HG03460 (cell line): ENCODE measurements around the gene GHRH.

ENCODE experiments used
- ATAC-seq: cut with Tn5 transposase; IDR thresholded peaks from one replicate; pipeline ENCODE4 v1.9.1; 2021; ENCODE audit not compliant: unreplicated experiment

The GHRH gene

DNA sequence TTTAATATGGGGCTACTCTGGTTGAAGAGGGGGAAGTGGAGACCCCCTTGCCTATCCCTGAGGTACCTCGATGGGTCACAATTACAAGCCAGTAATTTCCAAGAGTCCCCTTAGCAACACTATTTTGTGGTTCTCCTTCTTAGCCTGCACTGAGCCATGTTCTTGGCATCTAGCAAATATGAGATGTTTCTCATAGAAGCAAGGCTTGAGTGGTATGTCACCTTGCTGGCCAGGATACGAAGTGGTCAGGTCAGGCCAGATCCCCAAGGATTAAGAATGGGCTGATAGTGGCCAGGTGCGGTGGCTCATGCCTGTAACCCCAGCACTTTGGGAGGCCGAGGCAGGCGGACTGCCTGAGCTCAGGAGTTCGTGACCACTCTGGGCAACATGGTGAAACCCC, 2.1 kb upstream of the GHRH start:
- ATAC-seq = no peak

DNA sequence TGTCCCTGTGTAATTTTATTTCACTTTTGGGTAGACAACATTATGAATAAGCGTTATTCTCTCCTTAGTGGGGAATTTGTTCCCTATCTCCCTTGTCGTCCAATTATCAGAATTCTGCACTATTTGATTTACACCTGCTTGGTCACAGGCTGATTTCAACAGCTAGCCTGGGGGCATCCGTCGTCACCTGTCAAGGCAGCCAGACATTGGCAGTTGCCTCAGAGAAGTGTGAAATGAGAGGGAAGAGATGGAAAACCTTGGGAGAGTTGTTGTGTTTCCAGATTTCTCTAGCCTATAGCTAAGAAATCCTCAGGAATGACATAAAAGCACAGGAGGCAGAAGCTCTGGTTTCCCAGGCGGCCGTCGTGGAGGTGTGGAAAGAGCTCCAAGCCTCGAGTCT, 891 bp upstream of the GHRH start:
- ATAC-seq = no peak

DNA sequence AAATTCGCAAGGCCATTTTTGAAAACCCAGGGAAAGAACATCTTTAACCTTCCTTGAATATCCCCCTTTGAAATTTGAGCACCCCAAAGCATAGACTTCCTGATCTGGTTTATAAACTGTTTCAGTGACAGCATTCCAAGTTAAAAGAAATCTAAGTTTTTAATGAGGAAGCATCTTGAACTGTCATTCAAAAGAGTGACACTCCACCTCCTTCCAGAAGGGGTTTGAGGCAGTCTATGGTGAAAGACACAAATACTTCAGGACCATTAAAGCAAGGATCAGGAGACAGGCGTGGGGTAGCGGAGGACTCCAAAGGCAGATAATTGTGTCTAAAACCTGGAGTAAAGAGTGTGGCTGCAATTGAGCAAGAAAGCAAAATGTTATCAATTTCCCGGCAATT, 691 bp downstream of the GHRH start:
- no peak for ATAC-seq

DNA sequence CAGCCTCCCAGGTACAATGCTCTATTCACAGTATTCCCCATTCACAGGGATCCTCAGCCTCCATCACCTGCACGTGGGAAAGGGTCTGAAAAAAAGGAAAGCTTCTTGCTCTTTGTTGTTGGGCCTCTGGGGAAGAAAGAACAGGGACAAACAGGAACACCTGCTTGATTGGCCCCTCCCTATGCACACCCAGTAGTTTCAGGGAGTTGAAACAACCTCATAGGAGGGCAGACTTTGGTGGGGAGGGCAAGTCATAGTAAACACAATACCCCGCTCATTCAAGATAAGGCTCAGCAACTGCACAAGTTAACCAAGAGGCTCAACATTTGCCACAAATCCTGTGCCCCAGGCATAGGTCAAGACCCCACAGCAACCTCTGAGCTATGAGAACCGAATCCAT, 1.7 kb downstream of the GHRH start:
- no peak for ATAC-seq

DNA sequence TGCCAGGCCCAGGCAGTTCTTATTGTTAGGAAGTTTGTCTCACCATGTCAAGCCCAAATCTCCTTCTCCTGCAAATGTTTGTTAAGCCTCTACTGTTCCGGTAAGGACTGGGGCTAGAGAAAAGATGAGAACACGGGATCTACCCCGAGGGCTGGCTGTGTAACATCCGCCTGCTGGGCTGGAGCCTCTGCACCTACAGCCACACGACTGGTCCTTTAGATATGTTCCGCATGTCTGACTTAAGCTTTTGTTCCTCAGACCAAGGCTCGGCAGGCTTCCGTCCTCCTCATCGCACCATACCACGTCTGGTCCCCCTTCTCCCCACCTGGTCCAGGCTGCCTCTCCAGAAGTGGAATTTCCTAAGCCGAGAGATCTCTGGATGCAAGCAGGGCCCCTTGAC, 2.6 kb downstream of the GHRH start:
- ATAC-seq = no peak

DNA sequence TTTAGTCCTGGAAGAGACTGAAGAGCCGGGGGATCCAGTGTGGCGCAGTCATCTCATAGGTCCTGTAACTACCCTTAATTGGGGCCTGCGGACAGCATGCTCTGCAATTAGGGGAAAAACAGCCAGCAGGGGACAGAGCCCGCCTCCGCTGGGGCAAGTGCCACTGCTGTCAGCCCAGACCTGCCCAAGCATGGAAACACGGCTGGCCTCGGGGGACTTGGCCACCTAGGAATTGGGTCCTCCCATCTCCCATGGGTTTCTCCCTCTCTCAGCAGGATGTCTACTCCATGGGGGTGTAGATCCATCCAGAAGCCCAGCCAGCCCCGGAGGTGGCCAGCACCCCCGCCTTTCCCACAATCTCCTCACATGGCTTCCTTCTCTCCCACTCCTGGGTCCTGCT, 3.6 kb downstream of the GHRH start:
- ATAC-seq = no peak

DNA sequence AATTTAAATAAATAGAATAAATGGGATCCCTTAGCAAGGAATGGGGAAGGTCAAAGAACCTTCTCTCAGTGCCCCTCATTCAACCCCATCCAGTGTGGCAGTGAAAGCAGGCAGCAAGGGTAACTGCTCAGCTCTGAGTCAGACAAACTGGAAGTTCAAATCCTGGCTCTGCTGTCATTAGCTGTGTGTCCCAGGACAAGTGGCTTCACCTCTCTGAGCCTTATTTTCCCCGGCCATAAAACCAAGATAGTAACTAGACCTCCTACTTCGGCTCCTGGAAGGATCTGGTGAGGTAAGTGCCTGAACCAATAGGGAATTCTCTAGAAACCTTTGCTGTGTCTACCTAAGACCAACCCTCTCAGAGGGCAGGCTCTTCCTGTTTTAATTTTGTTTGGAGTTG, 4.1 kb downstream of the GHRH start:
- ATAC-seq = no peak

DNA sequence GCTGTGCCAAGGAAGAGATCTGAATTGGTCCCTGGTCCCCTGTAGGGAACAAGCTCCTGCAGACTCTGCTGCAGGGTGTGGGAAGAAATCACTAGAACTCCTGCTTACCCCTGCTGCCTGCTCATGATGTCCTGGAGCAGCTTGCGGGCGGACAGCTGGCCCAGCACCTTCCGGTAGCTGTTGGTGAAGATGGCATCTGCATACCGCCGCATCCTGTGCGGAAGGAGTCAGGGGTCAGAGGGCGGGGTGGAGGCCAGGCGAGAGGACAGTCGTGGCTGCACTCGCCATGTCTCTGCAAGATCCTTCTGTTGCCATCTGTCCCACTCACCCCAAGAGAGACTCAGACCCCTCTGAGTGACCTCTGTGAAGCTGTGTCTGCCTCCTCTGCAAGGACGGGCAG, 5.3 kb downstream of the GHRH start:
- ATAC-seq = no peak

DNA sequence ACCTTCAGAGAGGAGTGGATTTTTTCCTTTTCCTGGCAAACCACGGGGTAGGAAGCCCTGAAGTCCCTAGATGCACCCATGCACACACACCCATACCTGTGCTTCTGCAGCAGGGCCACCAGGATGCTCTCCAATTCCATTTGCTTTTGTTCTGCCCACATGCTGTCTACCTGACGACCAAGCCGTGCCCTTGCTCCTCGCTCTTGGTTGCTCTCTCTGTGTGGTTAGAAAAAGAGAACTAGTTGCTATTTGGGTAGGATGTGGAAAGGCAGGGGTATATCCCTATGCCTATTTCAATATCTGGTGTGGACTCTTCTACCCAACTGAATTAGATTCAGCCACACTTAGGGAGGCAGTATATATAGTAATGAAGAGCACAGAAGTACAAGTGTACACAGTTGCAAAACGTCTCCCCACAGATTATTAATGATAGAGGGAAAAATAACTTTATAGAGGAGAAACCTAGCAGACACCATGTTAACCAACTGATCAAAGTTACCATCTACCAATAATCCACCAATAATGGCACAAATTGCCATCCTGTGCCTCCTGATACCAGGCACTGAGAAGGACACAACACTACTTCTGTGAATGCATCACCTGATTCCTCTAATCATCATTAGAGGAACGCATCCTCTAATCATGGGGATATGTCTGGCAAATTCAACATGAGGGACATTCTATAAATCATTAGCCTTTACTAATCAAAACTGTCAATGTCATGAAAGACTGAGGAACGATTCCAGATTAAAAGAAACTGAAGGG, 7.3 kb downstream of the GHRH start:
- no peak for ATAC-seq

DNA sequence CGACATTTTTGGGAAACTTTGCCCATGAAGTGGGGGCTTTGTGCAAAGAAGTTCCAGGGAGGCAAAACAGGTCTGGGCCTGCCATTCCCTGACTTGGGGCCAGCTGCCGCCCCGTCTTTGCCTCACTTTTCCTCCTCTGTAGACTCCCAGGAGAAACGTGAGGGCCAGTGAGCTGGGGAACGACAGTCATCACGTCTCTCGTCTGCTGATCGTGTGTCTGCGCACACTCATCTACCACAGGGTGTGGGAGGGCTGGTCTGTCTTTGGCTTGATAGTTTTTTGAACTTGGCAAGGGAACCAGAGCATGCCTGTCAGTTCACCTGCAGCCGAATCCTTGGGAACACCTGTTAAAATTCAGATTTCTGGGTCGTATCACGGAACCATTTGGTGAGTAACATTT, 8.5 kb downstream of the GHRH start:
- no peak for ATAC-seq

DNA sequence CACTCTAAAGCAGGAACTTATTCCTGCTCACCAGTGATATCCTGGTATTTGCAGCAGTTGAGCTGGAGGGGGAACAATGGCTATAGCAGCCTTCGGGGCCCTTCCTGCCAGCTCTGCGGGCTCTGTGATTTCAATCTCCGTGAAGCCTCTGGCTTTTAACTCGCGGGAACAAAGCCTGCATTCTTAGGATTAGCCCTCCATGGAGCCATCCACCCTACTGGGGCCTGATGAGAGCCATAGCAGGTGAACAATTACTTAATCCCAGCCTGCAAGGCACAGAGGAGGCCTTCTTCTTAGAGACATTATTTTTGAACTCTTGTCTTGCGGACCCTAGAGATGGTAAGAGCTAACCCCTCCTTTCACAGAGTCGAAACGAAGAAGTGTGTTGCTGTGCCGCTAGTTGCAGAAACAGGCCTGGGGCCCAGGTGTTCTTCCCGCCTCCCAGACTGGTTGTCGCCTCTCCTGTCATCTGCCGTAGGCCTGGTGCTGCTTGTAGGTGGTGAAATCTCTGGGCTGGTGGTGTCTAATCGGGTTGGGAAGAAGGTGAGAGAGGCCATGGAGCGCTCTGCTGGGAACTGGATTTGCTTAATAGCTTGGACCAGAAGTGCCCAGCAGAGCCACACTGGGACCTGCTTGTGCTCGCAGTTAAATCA, 9.7 kb downstream of the GHRH start:
- no peak for ATAC-seq

DNA sequence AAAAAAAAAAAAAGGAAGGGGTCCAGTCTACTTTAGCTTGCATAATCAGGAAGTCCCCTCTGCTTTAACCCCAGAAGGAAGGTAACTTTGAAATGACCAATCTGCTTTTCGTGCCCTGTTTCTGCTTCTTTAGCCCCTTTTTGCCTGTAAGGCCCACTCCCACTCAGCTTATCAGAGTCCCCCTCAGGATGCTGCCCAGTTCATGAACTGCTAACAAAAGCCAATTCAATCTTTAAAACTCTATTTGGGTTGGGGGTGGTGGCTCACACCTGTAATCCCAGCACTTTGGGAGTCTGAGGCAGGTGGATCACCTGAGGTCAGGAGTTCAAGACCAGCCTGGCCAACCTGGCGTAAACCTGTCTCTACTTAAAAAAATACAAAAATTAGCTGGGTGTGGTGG, 12.3 kb downstream of the GHRH start:
- no peak for ATAC-seq

DNA sequence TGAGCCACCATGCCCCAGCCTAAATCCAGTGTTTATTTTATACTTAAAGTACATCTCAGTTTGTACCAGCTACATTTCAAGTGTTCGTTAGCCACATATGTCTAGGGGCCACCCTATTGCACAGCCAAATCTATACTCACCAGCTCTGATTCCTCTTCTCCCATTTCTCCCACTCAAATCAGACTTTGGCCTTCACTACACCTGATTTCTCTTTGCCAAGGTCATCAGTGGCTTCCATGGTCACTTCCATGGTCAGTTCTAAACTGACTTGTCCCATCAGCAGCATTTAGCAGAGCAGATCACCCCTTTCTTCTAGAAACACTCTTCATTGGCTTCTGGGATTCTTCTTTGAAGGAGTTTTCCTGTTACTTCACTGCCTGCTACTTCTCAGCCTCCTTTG, 14.1 kb downstream of the GHRH start:
- ATAC-seq = no peak

DNA sequence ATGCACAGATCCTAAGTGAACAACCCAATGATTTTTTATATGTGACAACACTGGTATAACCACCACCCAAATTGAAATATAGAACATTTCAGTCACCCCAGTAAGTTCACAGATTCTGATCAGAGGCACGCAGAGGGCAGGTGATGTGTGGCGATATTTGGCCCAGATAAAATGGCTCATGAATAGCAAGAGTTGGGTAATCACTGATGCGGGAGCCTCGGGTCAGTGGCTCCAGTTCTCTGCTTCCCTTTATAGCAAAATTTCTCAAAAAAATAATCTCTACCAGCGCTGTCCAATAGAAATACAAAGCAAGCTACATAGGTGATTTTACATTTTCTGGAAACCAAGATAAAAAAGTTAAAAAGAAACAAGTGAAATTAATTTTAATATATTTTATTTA, 14.9 kb downstream of the GHRH start:
- ATAC-seq = no peak

DNA sequence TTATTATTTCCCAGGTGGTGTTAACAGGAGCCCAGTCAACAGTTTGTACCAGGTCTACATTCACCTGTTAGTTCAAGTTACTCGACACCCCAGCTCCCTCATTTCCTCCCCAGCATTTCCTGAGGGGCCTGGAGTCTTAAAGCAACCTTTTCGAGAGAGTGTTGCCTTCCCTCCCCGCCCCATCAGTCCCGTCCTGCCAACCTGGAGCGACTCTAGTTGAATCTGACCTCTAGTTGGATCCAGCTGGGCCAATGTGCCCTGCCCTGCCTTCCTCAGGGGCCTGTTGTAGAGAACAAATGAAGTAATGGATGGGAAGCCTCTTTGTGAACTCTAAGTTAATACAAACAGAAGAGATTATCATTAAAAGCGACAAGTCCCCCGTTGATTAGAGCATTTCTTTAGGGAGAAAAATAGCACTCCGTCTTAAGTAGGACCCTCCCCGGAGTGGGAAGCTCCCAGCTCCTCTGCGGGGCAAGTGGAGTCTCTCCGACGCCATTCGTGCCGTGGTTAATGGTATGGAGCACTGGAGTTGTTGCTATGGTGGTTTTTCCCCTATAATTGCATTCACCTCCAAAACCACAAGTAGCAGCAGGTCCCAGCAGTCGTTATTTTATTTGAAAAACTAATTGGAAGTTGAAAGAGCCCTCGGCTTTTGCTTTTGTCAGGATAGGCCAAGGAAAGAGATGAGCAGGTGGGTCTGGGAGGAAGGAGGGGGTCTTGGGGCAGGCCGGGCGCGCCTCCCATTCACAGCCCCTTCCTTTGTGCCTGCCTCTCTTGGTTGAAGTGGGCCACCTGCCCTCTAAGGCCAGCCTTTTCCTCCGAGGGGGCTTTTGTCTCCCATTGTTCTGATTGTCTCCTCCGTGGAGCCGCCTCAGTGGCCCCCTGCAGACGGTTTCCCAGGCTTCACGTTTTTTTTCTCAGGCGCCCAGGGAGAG, 16.1 kb downstream of the GHRH start:
- ATAC-seq = no peak

DNA sequence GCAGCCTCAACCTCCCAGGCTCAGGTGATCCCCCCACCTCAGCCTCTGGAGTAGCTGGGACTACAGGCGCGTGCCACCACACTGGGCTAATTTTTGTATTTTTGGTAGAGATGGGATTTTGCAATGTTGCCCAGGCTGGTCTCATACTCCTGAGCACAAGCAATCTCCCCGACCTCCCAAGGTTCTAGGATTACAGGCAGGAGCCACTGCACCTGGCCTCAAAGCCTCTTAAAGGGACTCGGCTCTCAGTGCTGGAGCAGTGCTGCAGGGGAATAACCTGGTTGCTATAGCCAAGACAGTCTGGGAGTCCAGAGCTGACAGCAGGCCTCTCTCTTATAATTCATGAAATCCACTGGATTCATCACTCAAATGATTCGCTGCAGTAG, 17.0 kb downstream of the GHRH start:
- no peak for ATAC-seq

DNA sequence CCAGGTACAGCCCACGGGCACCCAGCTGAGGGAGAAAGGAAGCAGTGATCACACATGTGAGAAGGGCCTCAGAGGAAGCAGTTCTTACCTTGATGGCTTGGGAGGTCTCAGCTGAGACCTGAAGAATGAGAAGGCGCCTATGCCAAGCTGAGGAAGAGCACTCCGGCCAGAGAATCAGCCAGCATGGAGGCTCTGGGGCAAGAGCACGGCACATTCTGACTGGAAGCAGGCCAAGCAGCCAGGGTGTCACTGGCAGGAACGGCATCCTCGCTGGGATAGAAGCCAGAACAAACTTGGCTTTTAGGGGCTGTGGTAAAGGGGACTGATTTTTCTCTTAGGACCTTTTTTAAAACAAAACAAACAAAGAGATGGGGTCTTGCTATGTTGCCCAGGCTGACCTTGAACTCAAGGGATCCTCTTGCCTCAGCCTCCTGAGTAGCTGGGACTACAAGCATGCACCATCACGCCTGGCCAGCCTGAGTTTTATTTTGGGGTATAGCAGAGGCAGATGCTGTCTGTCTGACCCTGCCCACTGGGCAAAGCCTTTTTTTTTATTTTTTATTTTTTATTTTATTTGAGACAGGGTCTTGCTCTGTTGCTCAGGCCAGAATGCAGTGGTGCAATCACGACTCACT, 17.6 kb downstream of the GHRH start:
- no peak for ATAC-seq

DNA sequence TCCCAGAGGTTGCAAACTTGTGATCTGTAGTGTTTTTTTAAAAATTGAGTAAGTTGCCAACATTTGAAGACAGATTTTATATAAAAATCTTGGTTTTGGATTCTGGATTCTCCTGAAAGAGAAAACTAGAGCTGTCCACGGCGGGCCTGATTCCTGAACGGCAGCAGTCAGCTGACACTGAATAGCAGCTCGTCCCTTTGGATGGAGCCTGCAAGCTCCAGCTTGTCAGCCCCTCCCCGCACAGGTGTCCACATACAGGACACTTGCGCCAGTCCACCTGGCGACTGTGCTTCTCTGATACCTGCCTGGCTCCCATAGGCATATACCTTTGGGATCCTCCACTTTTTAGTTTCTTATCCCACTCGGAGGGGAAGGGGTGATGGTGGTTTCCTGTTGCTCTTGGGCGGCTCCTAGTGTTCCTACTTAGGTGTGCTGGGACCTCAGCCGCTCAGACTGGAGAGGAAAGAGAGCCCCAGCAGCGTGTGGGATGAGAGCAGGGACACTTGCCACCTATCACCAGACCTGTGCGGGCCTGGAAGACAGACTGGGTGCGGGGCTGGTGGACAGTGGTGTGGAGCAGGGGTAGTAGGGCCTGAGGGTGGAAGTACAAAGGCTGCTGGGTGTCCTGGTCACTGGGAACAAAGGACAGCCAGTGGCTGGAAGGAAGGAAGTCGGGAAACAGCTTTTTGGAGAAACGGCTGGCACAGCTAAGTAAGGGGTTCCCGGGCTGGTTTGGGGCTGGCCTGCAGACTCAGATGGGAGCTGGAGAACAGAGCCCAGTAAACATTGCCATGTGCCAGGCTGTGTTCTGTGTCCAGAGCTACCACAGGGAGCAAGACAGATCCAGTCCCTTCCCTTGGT, 18.3 kb downstream of the GHRH start:
- ATAC-seq = no peak

DNA sequence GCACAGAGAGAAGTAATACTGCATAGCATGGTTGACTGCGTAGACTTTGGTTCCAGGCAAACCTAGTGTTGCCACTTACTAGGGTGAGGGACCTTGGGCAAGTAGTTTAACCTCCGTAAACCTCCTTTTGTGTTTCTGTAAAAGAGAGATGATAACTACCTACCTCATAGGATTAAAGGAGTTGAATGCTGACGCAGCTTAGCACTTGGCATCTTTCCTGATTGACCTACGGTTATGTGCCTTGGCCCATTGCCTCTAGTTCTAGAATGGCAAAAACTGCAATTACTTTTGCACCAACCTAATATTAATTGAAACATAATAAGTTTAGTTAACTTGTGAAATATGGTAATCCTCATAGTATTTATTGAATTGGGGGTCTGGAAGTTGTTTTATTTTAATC, 19.1 kb downstream of the GHRH start:
- no peak for ATAC-seq

DNA sequence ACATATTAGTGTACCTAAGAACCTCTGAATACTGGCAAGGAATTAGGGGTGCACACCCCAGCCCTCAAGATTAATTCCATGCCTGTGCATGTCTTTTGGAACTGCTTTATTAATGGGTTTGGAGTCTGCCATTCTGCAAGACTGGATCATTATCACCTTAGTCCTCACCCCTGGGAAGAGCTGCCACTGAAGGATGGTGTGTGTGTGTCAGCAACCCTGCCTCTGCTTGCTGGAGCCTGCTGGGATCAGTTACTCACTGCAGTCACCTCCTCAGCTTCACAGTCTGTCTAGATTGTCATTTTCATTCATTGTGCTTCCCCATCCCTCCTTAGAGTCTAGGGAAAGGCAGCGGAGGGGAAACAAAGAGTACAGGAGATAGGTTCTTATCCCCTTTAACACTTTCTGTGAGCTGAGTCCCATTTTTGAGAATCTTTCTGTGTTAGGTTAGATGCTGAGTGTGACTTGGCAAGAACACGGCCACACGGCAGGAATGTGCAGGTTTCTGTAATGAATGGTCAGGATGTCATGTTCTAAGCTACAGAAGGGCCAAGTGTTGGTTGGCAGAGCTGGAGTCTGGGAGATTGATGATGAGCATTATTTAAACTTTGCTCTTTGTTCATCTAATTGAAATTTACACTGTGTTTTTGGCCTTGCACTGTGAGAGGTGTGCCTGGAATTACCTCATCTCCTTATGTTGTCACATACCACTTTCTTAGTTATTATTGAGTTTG, 21.1 kb downstream of the GHRH start:
- ATAC-seq = no peak
